PFSK-1 (cell line): ENCODE data around the gene BCAR3.

Source experiments
- FOXP2 ChIP-seq: optimal IDR thresholded peaks from 2 replicates; pipeline ENCODE3; 2011; ENCODE audit warnings: borderline replicate concordance, control low read depth, inconsistent platforms; ENCODE audit not compliant: insufficient read depth; ENCODE audit errors: extremely low read length, extremely low read depth
- POLR2AphosphoS5 ChIP-seq: IDR thresholded peaks from 2 replicates; pipeline ENCODE4 v1.6.1; 2012; ENCODE audit warnings: low read depth, mild to moderate bottlenecking, control low read depth, low read length, moderate library complexity
- REST ChIP-seq, 2 experiments: IDR thresholded peaks; 2 replicates each; pipeline versions ENCODE4 v1.6.1 to v1.8.0; 2011 to 2012; ENCODE audit warnings: low read depth in 2 of 2, low read length in 2 of 2, control low read depth in 1 of 2, inconsistent platforms in 1 of 2, mild to moderate bottlenecking in 1 of 2, moderate library complexity in 1 of 2; ENCODE audit not compliant: insufficient read depth in 1 of 2
- SIN3A ChIP-seq: IDR thresholded peaks from 2 replicates; pipeline ENCODE4 v1.6.1; 2012; ENCODE audit warnings: mild to moderate bottlenecking, low read length, moderate library complexity, borderline replicate concordance; ENCODE audit not compliant: insufficient read depth
- TAF1 ChIP-seq: IDR thresholded peaks from 2 replicates; pipeline ENCODE4 v1.6.1; 2012; ENCODE audit warnings: low read length, control low read depth, borderline replicate concordance; ENCODE audit not compliant: insufficient read depth

Gene BCAR3

GRCh38 chr1:93628681-93629080 is 53.0 kb downstream of the BCAR3 start:
- TF ChIP-seq REST (IDR thresholded peaks at IDR 0.05; ENCODE audit: insufficient read depth in 1 of 2, low read depth in 2 of 2, low read length in 2 of 2): no peak
- TF ChIP-seq POLR2AphosphoS5: no peak
- no peak for TF ChIP-seq TAF1
- TF ChIP-seq SIN3A: no peak
- no peak for TF ChIP-seq FOXP2

GRCh38 chr1:93625582-93626327 is 55.9 kb downstream of the BCAR3 start:
- TF ChIP-seq FOXP2 (peak; percentile 29), TAF1 (no peak), POLR2AphosphoS5 (peak; percentile 69), SIN3A (no peak), REST (IDR thresholded peaks at IDR 0.05; ENCODE audit: insufficient read depth in 1 of 2, low read depth in 2 of 2, low read length in 2 of 2) (peak in 1 of 2 experiments; percentile 17; a peak in 1 of 4 replicates)

GRCh38 chr1:93623875-93624274 is 57.8 kb downstream of the BCAR3 start:
- TF ChIP-seq SIN3A (no peak), REST (IDR thresholded peaks at IDR 0.05; ENCODE audit: insufficient read depth in 1 of 2, low read depth in 2 of 2, low read length in 2 of 2) (no peak), POLR2AphosphoS5 (no peak), FOXP2 (no peak), TAF1 (no peak)

- TF ChIP-seq POLR2AphosphoS5 (no peak), FOXP2 (no peak), REST (IDR thresholded peaks at IDR 0.05; ENCODE audit: insufficient read depth in 1 of 2, low read depth in 2 of 2, low read length in 2 of 2) (no peak), TAF1 (no peak), SIN3A (no peak)
Observed at GRCh38 chr1:93623436-93623835, 58.2 kb downstream of the BCAR3 start.
